HL-60 (cell line): ENCODE data around the gene GNB1.
"Not testable (repeated sequence)": the region's sequence is repeated elsewhere in the genome, so short reads cannot be mapped to it uniquely, and the experiment has no call there.

Experiments
- DNase-seq, 2 experiments: peaks; one replicate each; pipeline ENCODE4 v3.0.0-alpha.2; 2010 to 2020; ENCODE audit warnings: low read depth in 1 of 2, low spot score in 1 of 2
- H3K27ac ChIP-seq: fragments of 250-450 bp; sonication (Bioruptor Pico); replicated peaks from 2 replicates; pipeline ENCODE4 v1.5.1; 2020; ENCODE audit warnings: mild to moderate bottlenecking, moderate library complexity
- H3K27me3 ChIP-seq: fragments of 250-450 bp; sonication (Bioruptor Pico); 2 replicates; pipeline ENCODE4 v1.5.1; 2021; ENCODE audit warnings: mild to moderate bottlenecking, moderate library complexity; ENCODE audit not compliant: insufficient read depth, poor library complexity, severe bottlenecking
- H3K4me3 ChIP-seq: replicated peaks from 2 replicates; pipeline ENCODE4 v1.5.1; 2011; ENCODE audit warnings: mild to moderate bottlenecking, control low read depth, low read length; ENCODE audit not compliant: insufficient read depth
- CTCF ChIP-seq: IDR thresholded peaks from one replicate; pipeline ENCODE4 v1.5.1; 2011; ENCODE audit warnings: low read length, control low read depth, inconsistent platforms; ENCODE audit not compliant: insufficient read depth
- GABPA ChIP-seq: IDR thresholded peaks from 2 replicates; pipeline ENCODE4 v1.6.1; 2012; ENCODE audit warnings: low read depth
- POLR2AphosphoS5 ChIP-seq: IDR thresholded peaks from 2 replicates; pipeline ENCODE4 v1.6.1; 2012; ENCODE audit warnings: low read depth
- REST ChIP-seq: IDR thresholded peaks from 2 replicates; pipeline ENCODE4 v1.6.1; 2012; ENCODE audit warnings: low read depth; ENCODE audit not compliant: insufficient replicate concordance
- SPI1 ChIP-seq: IDR thresholded peaks from 2 replicates; pipeline ENCODE4 v1.6.1; 2012; ENCODE audit warnings: low read depth, mild to moderate bottlenecking, borderline replicate concordance

GNB1 gene

GRCh38 chr1:1753607-1754005 lies 137.3 kb downstream of the GNB1 start:
- Histone ChIP-seq H3K27ac (no peak overlapping the region), H3K4me3 (no peak overlapping the region), H3K27me3 (no peaks in the 10 kb centered on the region)
- TF ChIP-seq GABPA: no peak
- no peak for TF ChIP-seq REST
- no peak for TF ChIP-seq POLR2AphosphoS5
- TF ChIP-seq CTCF: no peak
- TF ChIP-seq SPI1: no peak
- no peak for DNase-seq

GRCh38 chr1:1752636-1753606 lies 138.0 kb downstream of the GNB1 start:
- DNase-seq: no peak
- TF ChIP-seq GABPA (no peak), CTCF (no peak), SPI1 (no peak), POLR2AphosphoS5 (no peak), REST (no peak)

GRCh38 chr1:1752190-1752589 lies 138.7 kb downstream of the GNB1 start:
- no peak overlapping the region for H3K27ac ChIP-seq
- TF ChIP-seq GABPA: no peak
- TF ChIP-seq CTCF: no peak
- no peak for TF ChIP-seq POLR2AphosphoS5
- TF ChIP-seq SPI1: no peak
- no peak for TF ChIP-seq REST
- no peak for DNase-seq

More at GRCh38 chr1:1752636-1753606, 138.0 kb downstream of the GNB1 start:
- H3K27ac ChIP-seq: no peak overlapping the region
- H3K4me3 ChIP-seq: no peak overlapping the region
- H3K27me3 ChIP-seq: no peaks in the 10 kb centered on the region

GRCh38 chr1:1749941-1750340 lies 140.9 kb downstream of the GNB1 start:
- not testable (repeated sequence) for H3K27me3 ChIP-seq, H3K27ac ChIP-seq, H3K4me3 ChIP-seq, DNase-seq

More at GRCh38 chr1:1752190-1752589, 138.7 kb downstream of the GNB1 start:
- no peak overlapping the region for H3K4me3 ChIP-seq
- no peaks in the 10 kb centered on the region for H3K27me3 ChIP-seq
